A673 (cell line): ENCODE results near the gene CAPN5. TPM values are rescaled to one million over a fixed set of nuclear protein-coding genes. Genes with fewer than 3 reads are reported as not detected.

Source experiments
- BruUV-seq: library from RNA; stranded (reverse); fragments of 400-500 nt; replicated peaks from 2 replicates; lab custom pipeline; 2021; lab: Mats Ljungman, UMichigan
- CTCF ChIA-PET: fragments of 300-600 bp; sonication (Branson Sonifier 250); formaldehyde crosslinking; loops from one replicate; lab custom pipeline; 2022; ENCODE audit warnings: antibody characterized with exemption; lab: Charles Lee
- POLR2A ChIA-PET: fragments of 300-600 bp; sonication (Branson Sonifier 250); formaldehyde crosslinking; loops from one replicate; lab custom pipeline; 2022; ENCODE audit warnings: antibody characterized with exemption; ENCODE audit not compliant: low non-redundant PET; lab: Charles Lee
- DNase-seq: peaks from one replicate; pipeline ENCODE4 v3.0.0-alpha.2; 2015; ENCODE audit warnings: low spot score
- H3K27ac ChIP-seq: fragments of 200-600 bp; sonication (generic); 2 replicates; pipeline ENCODE4 v1.5.1; 2016; ENCODE audit warnings: mixed run types, low read depth, mild to moderate bottlenecking, mixed read lengths, antibody characterized with exemption, low read length; ENCODE audit not compliant: poor library complexity, severe bottlenecking
- H3K27me3 ChIP-seq: fragments of 200-600 bp; sonication (generic); replicated peaks from 2 replicates; pipeline ENCODE4 v1.6.1; 2017; ENCODE audit warnings: mixed run types, low read depth, mild to moderate bottlenecking, mixed read lengths, antibody characterized with exemption, low read length; ENCODE audit not compliant: insufficient read depth, poor library complexity
- H3K36me3 ChIP-seq: fragments of 200-600 bp; sonication (generic); 2 replicates; pipeline ENCODE4 v1.6.1; 2016; ENCODE audit warnings: mixed run types, mild to moderate bottlenecking, mixed read lengths, antibody characterized with exemption, low read length; ENCODE audit not compliant: insufficient read depth, poor library complexity, severe bottlenecking
- H3K4me1 ChIP-seq: fragments of 200-600 bp; sonication (generic); 2 replicates; pipeline ENCODE4 v1.6.1; 2017; ENCODE audit warnings: mixed run types, mild to moderate bottlenecking, mixed read lengths, antibody characterized with exemption, low read length; ENCODE audit not compliant: insufficient read depth, poor library complexity, severe bottlenecking
- H3K4me3 ChIP-seq: fragments of 200-600 bp; sonication (generic); 2 replicates; pipeline ENCODE4 v1.5.1; 2016; ENCODE audit warnings: low read depth, mixed run types, mild to moderate bottlenecking, mixed read lengths, low read length; ENCODE audit not compliant: poor library complexity, severe bottlenecking
- H3K9me3 ChIP-seq: fragments of 200-600 bp; sonication (generic); 2 replicates; pipeline ENCODE4 v1.6.1; 2016; ENCODE audit warnings: mixed run types, low read depth, mild to moderate bottlenecking, mixed read lengths, antibody characterized with exemption, low read length; ENCODE audit not compliant: poor library complexity, severe bottlenecking
- CTCF ChIP-seq: fragments of 300-800, 200-600 bp; sonication (generic); conservative IDR thresholded peaks from 2 replicates; pipeline ENCODE4 v1.5.1; 2017; ENCODE audit warnings: low read depth, mild to moderate bottlenecking, antibody characterized with exemption, low read length, moderate library complexity, mixed read lengths
- EZH2 ChIP-seq: fragments of 200-600 bp; sonication (generic); IDR thresholded peaks from 2 replicates; pipeline ENCODE4 v1.6.1; 2017; ENCODE audit warnings: borderline replicate concordance, low read depth, mild to moderate bottlenecking, mixed read lengths, antibody characterized with exemption, low read length; ENCODE audit not compliant: poor library complexity, severe bottlenecking
- intact Hi-C: fragments of 100-400 bp; cut with micrococcal nuclease; formaldehyde crosslinking; loops from one replicate; pipeline ENCODE4 v1.10.0; 2022; ENCODE audit not compliant: unreplicated experiment
- total RNA-seq: library from RNA; stranded (reverse); gene quantifications from 2 replicates; pipeline ENCODE4 v1.2.3, GENCODE V29; 2021

The CAPN5 gene
- total RNA-seq, 1 experiment from 2014 or later, result 4.3 TPM

GRCh38 chr11:77106759-77107158 is 40.0 kb downstream of the CAPN5 start:
- ChIA-PET POLR2A (no interaction called here), CTCF (interaction anchor here (1.3 kb wide), 1 partner anchor 20 kb away, joined by 3 read pairs; no protein-coding TSS in a partner anchor)
- no peaks in the 10 kb centered on the region for H3K27me3 ChIP-seq
- intact Hi-C loops, result no loop called here
- BruUV-seq, result no TSS peak
- TF ChIP-seq EZH2 (no peak), CTCF (no peak)
- peaks cover 6% of the 10 kb centered on the region for H3K4me1 ChIP-seq
- no peaks in the 10 kb centered on the region for H3K36me3 ChIP-seq
- H3K27ac ChIP-seq, result no peak overlapping the region
- no peak for DNase-seq
- H3K9me3 ChIP-seq, result no peaks in the 10 kb centered on the region
- no peak overlapping the region for H3K4me3 ChIP-seq

DNA sequence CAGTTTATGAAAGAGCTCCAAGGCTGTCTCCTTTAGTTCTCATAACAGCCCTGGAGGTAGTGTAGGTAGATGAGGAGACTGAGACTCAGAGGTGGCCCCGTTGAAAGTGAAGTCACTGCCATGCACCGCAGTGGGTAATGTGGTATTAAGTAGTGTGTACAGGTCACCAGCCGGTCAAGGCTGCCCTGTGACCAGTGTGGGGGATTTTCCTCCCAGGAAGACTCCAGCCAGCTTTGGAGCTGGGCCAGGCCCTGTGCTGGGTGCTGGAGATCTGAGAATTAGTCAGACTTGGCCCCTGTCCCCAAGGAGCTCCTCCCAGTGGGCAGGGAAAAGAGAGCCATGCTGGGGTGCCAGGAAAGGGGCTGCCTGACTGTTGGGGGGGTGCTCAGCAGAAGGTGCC is 41.2 kb downstream of the CAPN5 start:
- CTCF ChIA-PET, result no interaction called here
- no peak for TF ChIP-seq EZH2
- no peak for TF ChIP-seq CTCF
- POLR2A ChIA-PET, result no interaction called here
- no peaks in the 10 kb centered on the region for H3K9me3 ChIP-seq
- H3K36me3 ChIP-seq, result no peaks in the 10 kb centered on the region
- no peak for DNase-seq
- intact Hi-C loops, result no loop called here
- peaks cover 6% of the 10 kb centered on the region for H3K4me1 ChIP-seq
- H3K4me3 ChIP-seq, result no peak overlapping the region
- H3K27ac ChIP-seq, result no peak overlapping the region
- BruUV-seq, result no TSS peak
- no peaks in the 10 kb centered on the region for H3K27me3 ChIP-seq

- intact Hi-C loops, result no loop called here
- H3K27me3 ChIP-seq, result no peaks in the 10 kb centered on the region
- no peaks in the 10 kb centered on the region for H3K36me3 ChIP-seq
- no peak overlapping the region for H3K4me3 ChIP-seq
- TF ChIP-seq CTCF (no peak), EZH2 (no peak)
- no peaks in the 10 kb centered on the region for H3K9me3 ChIP-seq
- BruUV-seq, result no TSS peak
- DNase-seq, result no peak
- ChIA-PET POLR2A (no interaction called here), CTCF (no interaction called here)
- peaks cover 6% of the 10 kb centered on the region for H3K4me1 ChIP-seq
- H3K27ac ChIP-seq, result no peak overlapping the region
Observed at GRCh38 chr11:77108436-77108835, 41.7 kb downstream of the CAPN5 start.
